Adipocyte (in vitro differentiated cells): Measurements from ENCODE around the gene GUCY1B1.

Experiments used
- DNase-seq: peaks from one replicate; pipeline ENCODE4 v3.0.0-alpha.2; 2015; ENCODE audit warnings: low read depth
- H3K27me3 ChIP-seq: replicated peaks from 2 replicates; pipeline ENCODE4 v1.7.0; 2013; ENCODE audit warnings: mild to moderate bottlenecking, low read length, moderate library complexity; ENCODE audit not compliant: control insufficient read depth, insufficient read depth
- H3K36me3 ChIP-seq: 2 replicates; pipeline ENCODE4 v1.7.0; 2013; ENCODE audit warnings: low read length, mild to moderate bottlenecking, moderate library complexity; ENCODE audit not compliant: control insufficient read depth, insufficient read depth, severe bottlenecking
- H3K4me1 ChIP-seq: 2 replicates; pipeline ENCODE4 v1.7.0; 2013; ENCODE audit warnings: mild to moderate bottlenecking, low read length, moderate library complexity; ENCODE audit not compliant: control insufficient read depth, insufficient read depth
- H3K4me3 ChIP-seq: 2 replicates; pipeline ENCODE4 v1.7.0; 2013; ENCODE audit warnings: mild to moderate bottlenecking, low read length, moderate library complexity
- H3K9ac ChIP-seq: 2 replicates; pipeline ENCODE4 v1.7.0; 2013; ENCODE audit warnings: mild to moderate bottlenecking, low read length, moderate library complexity
- H3K9me3 ChIP-seq: 2 replicates; pipeline ENCODE4 v1.7.0; 2013; ENCODE audit warnings: mild to moderate bottlenecking, low read length, moderate library complexity; ENCODE audit not compliant: control insufficient read depth

The GUCY1B1 gene

GRCh38 chr4:155758481-155759371 lies at the start of gene GUCY1B1:
Gene GUCY1B1 (plus strand): TSS chr4:155759021. CDS start chr4:155759141, 120 bp downstream.
- H3K27me3 ChIP-seq = no peaks in the 10 kb centered on the region
- no peaks in the 10 kb centered on the region for H3K9me3 ChIP-seq
- peak; percentile 97 for DNase-seq
- no peaks in the 10 kb centered on the region for H3K4me1 ChIP-seq
- H3K9ac ChIP-seq = peak within 1 kb of the TSS; percentile 66
- no peaks in the 10 kb centered on the region for H3K36me3 ChIP-seq
- peak within 1 kb of the TSS; percentile 80 for H3K4me3 ChIP-seq

GRCh38 chr4:155709918-155710317 lies 48.9 kb upstream of the GUCY1B1 start:
- Histone ChIP-seq H3K27me3 (no peaks in the 10 kb centered on the region), H3K9me3 (no peaks in the 10 kb centered on the region), H3K4me3 (no peak overlapping the region), H3K36me3 (no peaks in the 10 kb centered on the region), H3K4me1 (peaks cover 7% of the 10 kb centered on the region), H3K9ac (no peak overlapping the region)
- no peak for DNase-seq

GRCh38 chr4:155711556-155711955 lies 47.3 kb upstream of the GUCY1B1 start:
- Histone ChIP-seq H3K4me1 (no peaks in the 10 kb centered on the region), H3K4me3 (no peak overlapping the region), H3K36me3 (no peaks in the 10 kb centered on the region), H3K9me3 (peaks cover 6% of the 10 kb centered on the region), H3K9ac (no peak overlapping the region), H3K27me3 (no peaks in the 10 kb centered on the region)
- DNase-seq = no peak

- H3K9ac ChIP-seq = no peak overlapping the region
Measured at GRCh38 chr4:155712846-155713245, 46.0 kb upstream of the GUCY1B1 start.

GRCh38 chr4:155713911-155714310 lies 44.9 kb upstream of the GUCY1B1 start:
- DNase-seq = no peak
- no peak overlapping the region for H3K9ac ChIP-seq
- H3K4me3 ChIP-seq = no peak overlapping the region

More at GRCh38 chr4:155712846-155713245, 46.0 kb upstream of the GUCY1B1 start:
- peaks cover 6% of the 10 kb centered on the region for H3K9me3 ChIP-seq
- H3K36me3 ChIP-seq = no peaks in the 10 kb centered on the region
- no peaks in the 10 kb centered on the region for H3K4me1 ChIP-seq
- no peak overlapping the region for H3K4me3 ChIP-seq
- no peak for DNase-seq
- H3K27me3 ChIP-seq = no peaks in the 10 kb centered on the region

GRCh38 chr4:155722336-155722735 lies 36.5 kb upstream of the GUCY1B1 start:
- no peak overlapping the region for H3K4me3 ChIP-seq
- no peaks in the 10 kb centered on the region for H3K36me3 ChIP-seq
- H3K27me3 ChIP-seq = no peaks in the 10 kb centered on the region
- H3K4me1 ChIP-seq = no peaks in the 10 kb centered on the region
- no peak overlapping the region for H3K9ac ChIP-seq
- no peaks in the 10 kb centered on the region for H3K9me3 ChIP-seq
- no peak for DNase-seq

More at GRCh38 chr4:155713911-155714310, 44.9 kb upstream of the GUCY1B1 start:
- Histone ChIP-seq H3K27me3 (no peaks in the 10 kb centered on the region), H3K4me1 (no peaks in the 10 kb centered on the region), H3K9me3 (peaks cover 6% of the 10 kb centered on the region), H3K36me3 (no peaks in the 10 kb centered on the region)

- H3K9me3 ChIP-seq = no peaks in the 10 kb centered on the region
- H3K4me1 ChIP-seq = no peaks in the 10 kb centered on the region
- H3K27me3 ChIP-seq = no peaks in the 10 kb centered on the region
- no peak overlapping the region for H3K9ac ChIP-seq
- H3K36me3 ChIP-seq = no peaks in the 10 kb centered on the region
- H3K4me3 ChIP-seq = no peak overlapping the region
- no peak for DNase-seq
Measured at GRCh38 chr4:155722816-155723499, 35.9 kb upstream of the GUCY1B1 start.

- Histone ChIP-seq H3K4me1 (no peaks in the 10 kb centered on the region), H3K27me3 (no peaks in the 10 kb centered on the region), H3K9ac (no peak overlapping the region), H3K4me3 (no peak overlapping the region), H3K36me3 (no peaks in the 10 kb centered on the region), H3K9me3 (no peaks in the 10 kb centered on the region)
- DNase-seq = no peak
Measured at GRCh38 chr4:155724731-155725130, 34.1 kb upstream of the GUCY1B1 start.

- Histone ChIP-seq H3K4me1 (peaks cover 13% of the 10 kb centered on the region), H3K27me3 (no peaks in the 10 kb centered on the region), H3K4me3 (no peak overlapping the region), H3K36me3 (no peaks in the 10 kb centered on the region), H3K9me3 (no peaks in the 10 kb centered on the region), H3K9ac (no peak overlapping the region)
- DNase-seq = peak; percentile 55
Measured at GRCh38 chr4:155734065-155734464, 24.8 kb upstream of the GUCY1B1 start.

GRCh38 chr4:155734951-155735350 lies 23.9 kb upstream of the GUCY1B1 start:
- H3K4me1 ChIP-seq = peaks cover 16% of the 10 kb centered on the region
- no peak for DNase-seq
- H3K9ac ChIP-seq = no peak overlapping the region
- H3K4me3 ChIP-seq = no peak overlapping the region
- no peaks in the 10 kb centered on the region for H3K27me3 ChIP-seq
- H3K36me3 ChIP-seq = no peaks in the 10 kb centered on the region
- no peaks in the 10 kb centered on the region for H3K9me3 ChIP-seq

- Histone ChIP-seq H3K27me3 (no peaks in the 10 kb centered on the region), H3K9me3 (no peaks in the 10 kb centered on the region), H3K9ac (no peak overlapping the region), H3K4me3 (no peak overlapping the region), H3K4me1 (peaks cover 16% of the 10 kb centered on the region), H3K36me3 (no peaks in the 10 kb centered on the region)
- DNase-seq = peak; percentile 71
Measured at GRCh38 chr4:155735496-155735895, 23.3 kb upstream of the GUCY1B1 start.
